Measurements from ENCODE around the gene RTL10.

RTL10 gene

DNA sequence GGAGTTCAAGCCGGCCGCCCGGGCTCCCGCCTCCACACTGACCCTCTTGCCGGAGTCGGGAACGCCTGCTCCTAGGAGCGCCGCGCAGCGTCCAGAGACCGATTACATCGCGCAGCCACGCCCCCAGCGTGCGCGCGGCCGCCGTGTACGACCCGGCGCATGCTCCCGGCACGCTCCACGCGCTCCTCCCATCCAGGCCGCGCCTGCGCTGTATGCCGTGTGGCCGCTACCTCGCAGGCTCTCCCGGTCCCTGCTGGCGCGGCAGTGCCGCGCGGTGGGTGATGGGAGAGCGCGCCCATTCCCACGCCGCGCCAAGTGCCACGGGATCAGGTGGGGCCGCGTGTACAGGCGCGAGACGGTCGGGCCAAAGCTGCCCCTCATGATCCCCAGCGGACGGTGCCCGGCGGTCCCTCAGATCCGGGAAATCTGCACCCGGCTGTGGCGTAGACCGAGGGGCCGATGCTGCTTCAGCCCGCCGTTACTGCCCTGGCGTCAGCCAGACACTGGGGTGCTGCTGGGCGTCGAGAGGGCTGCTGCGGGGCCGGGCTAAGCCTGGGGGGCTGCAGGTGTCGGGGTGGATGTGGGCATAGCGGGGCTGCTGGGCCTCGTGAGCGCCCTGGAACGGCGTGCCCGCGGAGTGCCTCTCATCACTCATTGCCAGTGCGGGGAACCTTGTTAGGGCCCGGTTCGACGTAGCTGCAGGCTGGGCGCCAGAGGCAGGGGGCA is at the start of gene RTL10, which contains the start of gene GNB1L:
RTL10 (minus strand) TSS at position 97 of the 726 bp plus-strand sequence. CDS start 2,613 bp downstream, outside the sequence.
GNB1L (minus strand) TSS at position 97 of the 726 bp plus-strand sequence. CDS start 33,519 bp downstream, outside the sequence.
- peak; percentile 81 to 87 for DNase-seq (ENCODE audit: low read depth in 2 of 2)

GRCh38 chr22:19904174-19904856 is 49.6 kb upstream of the RTL10 start:
- DNase-seq (ENCODE audit: low read depth in 2 of 2) = no peak

DNA sequence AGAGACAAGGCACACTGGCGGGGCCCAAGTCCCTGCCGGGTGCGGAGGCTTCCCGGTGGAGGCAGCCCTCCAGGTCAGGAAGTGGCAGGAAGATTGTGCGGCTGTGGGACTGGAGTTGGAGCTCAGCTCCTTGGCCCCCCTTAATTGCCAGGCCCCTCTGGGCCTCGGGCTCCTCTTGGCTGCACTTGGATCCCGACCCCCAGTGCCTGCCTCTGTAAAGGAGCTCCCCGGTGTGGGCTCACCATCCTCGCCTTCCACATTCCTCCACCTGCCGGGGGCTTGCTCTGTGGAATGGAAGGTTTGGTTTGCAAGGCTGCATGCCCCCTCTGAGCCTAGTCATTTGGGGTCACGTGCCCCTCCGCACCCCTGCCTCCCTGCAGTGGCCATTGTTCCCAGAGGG is 48.8 kb upstream of the RTL10 start:
- no peak for DNase-seq (ENCODE audit: low read depth in 2 of 2)

DNA sequence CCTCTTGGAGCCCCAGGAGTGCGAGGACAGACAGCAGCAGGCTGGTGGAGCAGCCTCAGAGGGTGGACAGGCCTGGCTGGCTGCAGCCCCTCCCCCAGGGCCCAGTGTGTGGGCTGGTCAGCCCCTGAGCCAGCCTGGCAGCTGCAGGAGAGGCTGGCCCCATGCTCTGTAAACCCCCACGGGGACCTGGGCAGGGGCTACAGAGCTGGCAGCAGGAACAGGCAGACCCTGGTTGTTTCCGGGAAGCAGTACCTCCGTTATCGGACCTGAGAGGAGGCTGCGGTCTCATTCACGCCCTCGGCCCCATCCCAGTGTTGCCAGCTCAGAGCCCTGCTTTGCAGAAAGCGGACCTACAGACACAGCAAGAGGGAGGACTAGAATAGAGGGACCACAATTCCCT is 48.4 kb upstream of the RTL10 start:
- no peak for DNase-seq (ENCODE audit: low read depth in 2 of 2)

DNA sequence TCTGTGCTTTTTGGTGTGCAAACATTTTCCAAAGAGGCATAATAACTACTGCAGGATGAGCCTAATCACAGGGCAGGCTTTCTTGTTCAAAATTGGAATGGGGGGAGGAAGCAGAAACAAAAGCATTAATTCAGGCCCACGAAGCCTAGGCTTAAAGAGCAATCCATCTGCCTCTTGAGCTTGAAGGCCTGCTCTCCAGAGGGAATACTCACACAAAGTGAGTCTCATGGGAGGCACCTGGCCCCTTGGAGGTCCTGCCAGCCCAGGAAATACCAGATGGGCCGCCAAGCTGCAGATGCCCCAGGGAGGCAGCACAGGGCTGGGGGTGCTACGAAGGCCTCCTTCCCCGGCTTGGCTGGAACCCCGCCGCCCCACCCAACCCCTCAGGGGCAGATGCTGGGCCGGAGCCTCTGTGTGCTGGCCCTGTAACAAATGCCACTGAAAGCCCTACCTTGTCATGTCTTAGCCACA is 47.6 kb upstream of the RTL10 start:
- no peak for DNase-seq (ENCODE audit: low read depth in 2 of 2)

GRCh38 chr22:19901577-19902244 is 47.0 kb upstream of the RTL10 start:
- no peak for DNase-seq (ENCODE audit: low read depth in 2 of 2)

DNA sequence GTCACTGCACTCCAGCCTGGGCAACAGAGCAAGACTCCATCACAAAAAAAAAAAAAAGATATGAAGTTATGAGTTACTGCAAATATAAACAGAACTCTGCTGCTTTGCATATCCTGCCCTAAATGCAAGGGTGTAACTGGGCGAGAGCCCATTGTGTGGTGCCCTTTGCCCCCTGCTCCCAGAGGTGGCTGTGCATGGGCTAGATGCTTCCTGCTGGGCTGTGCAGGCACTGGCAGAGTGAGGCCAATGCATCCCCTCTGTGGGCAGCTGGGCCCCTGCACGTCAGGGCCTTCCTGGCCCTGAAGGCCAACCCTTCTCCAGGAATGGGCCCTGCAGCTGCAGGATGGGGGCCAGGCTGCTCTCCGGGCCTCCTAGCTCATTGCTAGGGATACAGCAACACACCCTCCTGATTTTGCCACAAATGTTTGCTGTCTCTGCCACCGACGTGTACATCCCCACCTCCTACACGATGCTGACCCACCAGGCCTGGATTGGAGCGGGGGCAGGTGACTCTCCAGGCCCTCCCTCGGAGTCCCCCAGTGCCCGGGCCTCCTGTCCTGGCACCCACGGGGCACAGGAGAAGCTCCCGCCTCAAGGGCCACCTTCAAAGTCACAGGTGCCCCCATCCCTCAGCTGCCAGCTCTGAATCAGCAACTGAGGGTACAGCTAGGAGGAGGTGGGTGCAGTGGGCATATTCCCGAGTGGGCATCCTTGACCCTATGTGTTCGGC is 46.2 kb upstream of the RTL10 start:
- no peak for DNase-seq (ENCODE audit: low read depth in 2 of 2)

DNA sequence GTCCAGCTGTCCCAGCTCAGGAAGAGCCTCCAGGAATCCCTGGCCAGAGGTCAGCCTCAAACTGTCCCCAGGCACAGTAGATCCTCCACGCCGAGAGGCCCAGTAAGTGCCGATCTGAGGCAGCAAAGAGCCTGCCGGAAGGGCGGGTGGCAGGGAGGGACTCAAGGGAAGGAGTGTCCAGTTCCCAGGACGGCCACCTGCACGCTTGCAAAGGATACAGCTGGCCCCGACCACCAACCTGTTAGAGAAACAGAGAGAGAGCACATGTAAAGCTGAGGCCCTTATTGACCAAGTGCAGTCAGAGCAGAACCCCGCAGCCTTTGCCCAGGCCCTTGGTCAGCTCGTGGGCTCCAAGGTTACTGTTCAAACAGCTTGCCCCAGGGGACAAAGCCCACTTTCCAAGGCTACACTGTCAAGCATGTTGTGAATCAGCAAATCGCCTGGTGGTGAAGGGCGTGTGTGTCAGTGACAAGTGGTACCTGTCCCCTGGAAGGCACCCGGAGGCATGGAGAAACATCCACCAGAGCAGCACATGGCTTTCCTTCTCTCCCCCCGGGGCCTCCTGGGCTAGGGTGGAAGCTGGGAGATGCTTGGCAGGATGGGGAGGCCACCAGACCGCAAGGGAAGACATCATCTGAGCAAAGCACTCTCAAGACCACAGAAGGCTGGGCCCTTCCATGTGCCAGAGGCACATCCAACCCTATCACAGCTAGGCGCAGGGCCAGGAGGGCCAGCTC is 44.3 kb upstream of the RTL10 start:
- DNase-seq (ENCODE audit: low read depth in 2 of 2) = no peak

DNA sequence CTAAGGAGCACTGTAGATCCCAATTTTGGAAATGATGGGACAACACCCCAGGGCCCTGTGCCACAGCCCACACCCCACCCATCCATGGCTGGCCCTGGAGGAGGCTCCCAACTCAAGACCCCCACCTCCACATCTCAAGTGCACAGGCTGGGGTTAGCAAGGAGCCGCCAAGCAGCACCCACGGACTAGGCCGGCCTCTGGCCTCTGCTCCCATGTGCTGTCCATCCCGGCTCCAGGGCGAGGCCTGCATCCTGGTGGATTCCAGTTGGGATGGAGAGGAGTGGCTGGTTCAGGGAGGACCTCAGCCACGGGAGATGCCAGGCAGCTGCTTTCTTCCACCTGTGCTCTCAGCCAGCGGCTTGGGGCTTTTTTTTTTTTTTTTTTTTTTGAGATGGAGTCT is 43.5 kb upstream of the RTL10 start:
- no peak for DNase-seq (ENCODE audit: low read depth in 2 of 2)

- no peak for DNase-seq (ENCODE audit: low read depth in 2 of 2)
Observed at GRCh38 chr22:19897726-19898125, 43.1 kb upstream of the RTL10 start.

DNA sequence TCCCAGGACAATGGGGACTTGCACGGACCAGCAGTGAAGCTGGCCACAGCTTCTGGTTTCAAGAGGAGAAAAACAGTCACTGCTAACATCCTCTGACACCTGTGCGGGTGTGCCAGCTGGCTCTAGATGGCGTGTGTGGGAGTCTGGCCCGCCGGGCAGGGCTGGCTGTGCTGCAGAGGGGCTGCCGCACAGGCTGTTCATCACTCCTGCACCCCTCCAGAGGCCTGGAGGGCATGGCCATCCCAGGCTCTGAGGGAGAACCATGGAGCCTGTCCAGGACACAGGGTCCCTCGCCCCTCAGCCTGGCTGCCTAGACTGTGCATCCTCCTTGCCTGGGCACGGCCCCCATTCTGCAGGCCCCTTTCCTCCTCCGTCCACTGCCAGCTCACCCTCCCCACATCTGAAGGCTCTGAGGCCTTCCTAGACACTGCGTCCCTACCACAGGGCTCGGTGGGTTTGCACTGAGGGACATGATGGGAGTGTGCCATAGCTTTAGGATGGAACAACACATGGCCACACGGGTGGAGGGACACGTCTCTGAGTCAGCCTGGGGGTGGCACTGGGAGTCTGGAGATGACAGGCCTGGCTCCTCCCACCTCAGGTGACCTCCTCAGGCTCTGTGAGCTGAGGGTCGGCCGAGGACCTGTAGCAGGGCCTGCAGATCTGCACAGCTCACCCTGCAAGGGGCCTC is 42.1 kb upstream of the RTL10 start:
- DNase-seq (ENCODE audit: low read depth in 2 of 2) = no peak

- no peak for DNase-seq (ENCODE audit: low read depth in 2 of 2)
Observed at GRCh38 chr22:19895160-19895849, 40.6 kb upstream of the RTL10 start.

DNA sequence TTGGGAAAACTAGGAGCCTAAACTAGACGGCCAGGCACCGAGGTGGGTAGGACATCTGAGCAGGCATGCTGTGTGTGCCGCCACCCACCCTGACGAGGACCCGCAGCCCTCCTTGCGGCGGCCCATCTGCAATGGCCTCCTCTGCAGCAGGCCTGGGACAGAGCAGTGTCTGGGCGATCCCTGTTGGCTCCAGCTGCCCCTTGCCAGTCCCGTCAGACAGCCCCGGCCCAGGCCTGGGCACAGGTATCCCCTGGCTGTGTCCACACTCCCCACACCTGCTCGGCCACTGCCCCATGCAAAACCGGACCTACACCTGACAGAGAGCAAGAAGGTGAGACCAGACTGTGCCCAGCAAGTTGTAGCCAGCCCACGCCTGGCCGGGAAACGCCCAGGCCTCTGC is 38.7 kb upstream of the RTL10 start:
- DNase-seq (ENCODE audit: low read depth in 2 of 2) = no peak

DNA sequence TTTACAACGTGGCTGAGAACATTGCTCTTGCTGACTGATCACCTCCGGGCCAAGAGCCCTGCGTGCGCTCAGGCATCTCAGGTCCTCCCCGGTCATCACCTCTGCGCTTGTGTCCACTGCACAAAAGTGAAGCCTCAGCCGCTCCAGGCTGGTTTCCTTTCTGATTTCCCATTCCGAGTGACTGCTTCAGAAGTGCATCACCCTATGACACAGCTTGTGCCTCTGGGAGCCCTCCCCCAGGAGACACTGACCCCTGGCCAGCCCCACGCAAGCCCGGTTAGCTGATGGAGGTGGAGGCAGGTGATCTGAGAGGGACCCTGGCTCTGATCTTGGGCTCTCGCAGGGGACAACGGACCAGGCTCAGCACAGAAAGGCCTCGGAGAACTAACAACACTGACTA is 38.3 kb upstream of the RTL10 start:
- no peak for DNase-seq (ENCODE audit: low read depth in 2 of 2)

- no peak for DNase-seq (ENCODE audit: low read depth in 2 of 2)
Observed at GRCh38 chr22:19892257-19892879, 37.7 kb upstream of the RTL10 start.

DNA sequence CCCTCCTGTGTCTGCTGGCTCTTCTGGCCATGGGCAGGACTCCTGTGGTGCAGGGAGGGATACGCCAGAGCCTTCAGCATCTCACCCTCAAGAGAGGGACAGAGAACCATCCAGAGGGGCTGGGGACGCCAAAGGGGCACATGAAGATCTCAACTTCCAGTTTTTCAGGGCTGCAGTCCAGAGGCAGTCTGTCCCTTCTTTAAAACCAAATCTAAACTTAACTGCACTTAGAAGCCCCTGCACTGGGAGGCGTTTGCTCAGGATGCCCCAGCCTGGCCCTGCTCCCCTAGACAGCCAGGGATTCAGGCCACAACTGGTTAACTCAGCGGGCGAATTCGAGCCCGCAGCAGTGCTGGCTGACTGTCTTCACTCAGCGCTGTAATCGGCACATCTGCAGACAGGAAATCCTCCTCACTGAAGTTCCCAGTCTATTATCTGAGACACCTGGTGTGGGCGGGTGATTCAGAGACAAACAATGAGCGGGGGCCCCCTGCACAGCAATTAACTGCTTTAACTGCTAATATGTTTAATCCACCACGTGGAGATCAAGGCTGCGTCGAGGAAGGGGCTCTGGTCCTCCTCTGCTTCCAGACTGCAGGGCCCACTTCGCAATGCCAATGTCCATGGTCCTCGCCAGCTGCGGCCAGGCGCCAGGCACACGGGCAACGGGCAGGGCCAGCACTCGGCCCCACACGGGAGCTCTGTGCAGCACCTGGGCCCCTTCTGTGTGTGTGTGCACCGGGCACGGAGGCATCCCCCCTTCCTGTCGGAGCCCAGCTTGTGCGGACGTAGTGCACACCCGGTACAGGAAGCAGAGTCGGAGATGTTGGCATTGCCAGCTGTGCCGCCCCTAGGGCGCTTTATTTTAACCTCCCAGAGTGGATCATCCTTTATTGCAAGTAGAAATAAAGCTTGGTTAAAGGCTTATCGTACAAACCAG is 36.9 kb upstream of the RTL10 start:
- peak; percentile 76 for DNase-seq (ENCODE audit: low read depth in 2 of 2)

GRCh38 chr22:19890502-19891316 is 36.0 kb upstream of the RTL10 start:
- DNase-seq (ENCODE audit: low read depth in 2 of 2) = no peak

- DNase-seq (ENCODE audit: low read depth in 2 of 2) = no peak
Observed at GRCh38 chr22:19889951-19890350, 35.3 kb upstream of the RTL10 start.
